ENCODE data around the gene MYO1A. TPM values are rescaled to one million over a fixed set of nuclear protein-coding genes. Genes with fewer than 3 reads are reported as not detected.
A peak's percentile ranks its signal among the peaks of the same experiment; 100 is the strongest.

Gene MYO1A
- polyA plus RNA-seq, 1 donor (not counting 4 experiments of a cell fraction or from before 2014, with no cell fraction given) = 0.01 TPM

DNA sequence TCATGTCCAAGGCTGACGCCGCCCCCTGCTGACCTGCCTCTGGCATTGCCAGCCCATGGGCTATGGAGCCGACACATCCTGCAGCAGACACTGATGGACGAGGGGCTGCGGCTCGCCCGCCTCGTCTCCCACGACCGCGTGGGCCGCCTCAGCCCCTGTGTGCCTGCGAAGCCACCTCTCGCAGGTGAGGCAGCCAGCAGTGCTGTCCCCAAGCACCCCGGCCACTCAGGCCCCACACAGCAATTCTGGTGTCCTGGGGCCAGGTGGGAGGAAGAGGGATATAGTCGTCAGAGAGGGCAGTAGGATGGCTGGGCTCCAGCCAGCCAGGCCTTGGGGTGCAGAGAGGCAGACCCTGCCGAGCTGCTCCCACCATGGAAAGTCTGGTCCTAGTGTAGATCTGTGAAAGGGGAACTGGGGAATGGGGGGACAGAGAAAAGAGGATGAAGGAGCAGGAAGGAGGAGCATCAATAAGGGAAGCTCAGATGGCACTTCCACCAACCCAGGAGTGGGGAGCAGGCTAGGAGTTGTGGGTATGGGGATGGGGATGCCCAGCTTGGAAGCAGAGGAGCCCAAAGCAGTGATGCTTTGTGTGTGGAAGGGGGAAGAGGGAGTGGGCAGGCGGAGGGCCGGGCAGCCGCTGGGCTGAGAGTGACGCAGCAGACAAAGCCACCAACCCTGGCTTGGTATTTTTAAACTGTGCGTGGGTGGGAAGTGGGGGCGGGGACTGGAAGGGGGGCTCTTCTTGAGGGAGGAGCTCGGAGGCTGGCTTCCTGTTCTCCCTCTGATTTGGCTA lies 43.7 kb upstream of the MYO1A start:
- no peaks in the 10 kb centered on the region for H3K27me3 ChIP-seq (ENCODE audit: control insufficient read depth, extremely low read depth, insufficient read depth, low read length)
- peaks cover 18% of the 10 kb centered on the region for H3K79me2 ChIP-seq (ENCODE audit: control insufficient read depth, insufficient read depth, low read length)
- TF ChIP-seq EZH2 (IDR thresholded peaks at IDR 0.05; ENCODE audit: low read length) = no peak
- TF ChIP-seq, protein P1, sequence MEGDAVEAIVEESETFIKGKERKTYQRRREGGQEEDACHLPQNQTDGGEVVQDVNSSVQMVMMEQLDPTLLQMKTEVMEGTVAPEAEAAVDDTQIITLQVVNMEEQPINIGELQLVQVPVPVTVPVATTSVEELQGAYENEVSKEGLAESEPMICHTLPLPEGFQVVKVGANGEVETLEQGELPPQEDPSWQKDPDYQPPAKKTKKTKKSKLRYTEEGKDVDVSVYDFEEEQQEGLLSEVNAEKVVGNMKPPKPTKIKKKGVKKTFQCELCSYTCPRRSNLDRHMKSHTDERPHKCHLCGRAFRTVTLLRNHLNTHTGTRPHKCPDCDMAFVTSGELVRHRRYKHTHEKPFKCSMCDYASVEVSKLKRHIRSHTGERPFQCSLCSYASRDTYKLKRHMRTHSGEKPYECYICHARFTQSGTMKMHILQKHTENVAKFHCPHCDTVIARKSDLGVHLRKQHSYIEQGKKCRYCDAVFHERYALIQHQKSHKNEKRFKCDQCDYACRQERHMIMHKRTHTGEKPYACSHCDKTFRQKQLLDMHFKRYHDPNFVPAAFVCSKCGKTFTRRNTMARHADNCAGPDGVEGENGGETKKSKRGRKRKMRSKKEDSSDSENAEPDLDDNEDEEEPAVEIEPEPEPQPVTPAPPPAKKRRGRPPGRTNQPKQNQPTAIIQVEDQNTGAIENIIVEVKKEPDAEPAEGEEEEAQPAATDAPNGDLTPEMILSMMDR (optimal IDR thresholded peaks at IDR 0.05 in 1 of 3, IDR thresholded peaks at IDR 0.05 in 1 of 3, conservative IDR thresholded peaks at IDR 0.05 in 1 of 3; ENCODE audit: extremely low read depth in 1 of 3, insufficient read depth in 2 of 3, low read length in 3 of 3) = peak in 2 of 3 experiments; percentile 39 to 67
- H3K36me3 ChIP-seq (ENCODE audit: control insufficient read depth in 2 of 2, extremely low read depth in 1 of 2, insufficient read depth in 2 of 2, low read length in 2 of 2) = peaks cover 16 to 34% of the 10 kb centered on the region in 2 experiments
- H3K4me1 ChIP-seq (ENCODE audit: control insufficient read depth, extremely low read depth, insufficient read depth, low read length) = peaks cover 41% of the 10 kb centered on the region
- H3K9me1 ChIP-seq (ENCODE audit: control insufficient read depth, extremely low read depth, insufficient read depth, low read length) = no peaks in the 10 kb centered on the region
- H4K20me1 ChIP-seq (ENCODE audit: control insufficient read depth, extremely low read depth, insufficient read depth, low read length) = peaks cover 4% of the 10 kb centered on the region
- peak overlapping the region; percentile 22 for H3K27ac ChIP-seq (ENCODE audit: control insufficient read depth, insufficient read depth, low read length)
- H3K9me3 ChIP-seq (ENCODE audit: control insufficient read depth, low read depth, low read length) = no peaks in the 10 kb centered on the region
- H2AFZ ChIP-seq (ENCODE audit: control insufficient read depth, low read length) = no peak overlapping the region
- H3K4me2 ChIP-seq (ENCODE audit: control insufficient read depth, extremely low read depth, insufficient read depth, low read depth, low read length) = no peak overlapping the region
- DNase-seq (ENCODE audit: low read depth, low spot score) (no peak), FAIRE-seq (peak; percentile 39)
- H3K9ac ChIP-seq (ENCODE audit: control insufficient read depth, extremely low read depth, insufficient read depth, low read length) = no peak overlapping the region
- dilution Hi-C loops (cut with MboI; ENCODE audit: extremely low pct_ligation_motif_present, low sequenced_read_pairs) = no loop called here
- no peak overlapping the region for H3K4me3 ChIP-seq (ENCODE audit: control insufficient read depth in 2 of 3, extremely low read depth in 1 of 3, insufficient read depth in 2 of 3, low read depth in 1 of 3, low read length in 3 of 3)

DNA sequence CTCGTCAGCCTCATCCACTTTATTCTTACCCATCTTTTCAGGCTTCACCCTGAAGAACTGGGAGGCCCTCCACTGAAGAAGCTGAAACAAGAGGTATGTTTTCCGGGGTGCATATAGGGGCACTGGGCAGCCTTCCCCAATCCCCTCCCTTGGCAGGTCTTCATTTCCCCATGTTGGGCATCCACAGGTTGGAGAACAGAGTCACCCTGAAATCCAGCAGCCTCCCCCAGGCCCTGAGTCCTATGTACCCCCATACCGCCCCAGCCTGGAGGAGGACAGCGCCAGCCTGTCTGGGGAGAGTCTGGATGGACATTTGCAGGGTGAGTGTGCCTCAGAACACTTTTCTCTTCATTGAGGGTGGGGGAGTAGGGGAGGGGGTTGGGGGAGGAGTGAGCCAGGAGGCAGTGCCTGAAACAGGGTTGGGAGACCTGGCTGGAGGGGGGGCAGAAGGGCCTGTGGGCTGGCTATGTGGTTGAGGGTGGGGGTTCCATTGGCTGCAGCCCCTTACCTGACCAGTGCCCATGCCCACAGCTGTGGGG lies 43.0 kb upstream of the MYO1A start:
- dilution Hi-C loops (cut with MboI; ENCODE audit: extremely low pct_ligation_motif_present, low sequenced_read_pairs) = no loop called here
- Histone ChIP-seq H3K4me2 (ENCODE audit: control insufficient read depth, extremely low read depth, insufficient read depth, low read depth, low read length) (no peak overlapping the region), H3K4me1 (ENCODE audit: control insufficient read depth, extremely low read depth, insufficient read depth, low read length) (peaks cover 48% of the 10 kb centered on the region), H3K9me1 (ENCODE audit: control insufficient read depth, extremely low read depth, insufficient read depth, low read length) (no peaks in the 10 kb centered on the region), H3K79me2 (ENCODE audit: control insufficient read depth, insufficient read depth, low read length) (peaks cover 18% of the 10 kb centered on the region), H4K20me1 (ENCODE audit: control insufficient read depth, extremely low read depth, insufficient read depth, low read length) (peaks cover 4% of the 10 kb centered on the region), H3K27me3 (ENCODE audit: control insufficient read depth, extremely low read depth, insufficient read depth, low read length) (no peaks in the 10 kb centered on the region), H3K36me3 (ENCODE audit: control insufficient read depth in 2 of 2, extremely low read depth in 1 of 2, insufficient read depth in 2 of 2, low read length in 2 of 2) (peaks cover 13 to 30% of the 10 kb centered on the region in 2 experiments), H3K9ac (ENCODE audit: control insufficient read depth, extremely low read depth, insufficient read depth, low read length) (no peak overlapping the region), H3K9me3 (ENCODE audit: control insufficient read depth, low read depth, low read length) (no peaks in the 10 kb centered on the region), H2AFZ (ENCODE audit: control insufficient read depth, low read length) (no peak overlapping the region), H3K27ac (ENCODE audit: control insufficient read depth, insufficient read depth, low read length) (no peak overlapping the region), H3K4me3 (ENCODE audit: control insufficient read depth in 2 of 3, extremely low read depth in 1 of 3, insufficient read depth in 2 of 3, low read depth in 1 of 3, low read length in 3 of 3) (no peak overlapping the region)
- DNase-seq (ENCODE audit: low read depth, low spot score) (no peak), FAIRE-seq (no peak)
- no peak for TF ChIP-seq EZH2 (IDR thresholded peaks at IDR 0.05; ENCODE audit: low read length)
- TF ChIP-seq, protein P1 (optimal IDR thresholded peaks at IDR 0.05 in 1 of 3, IDR thresholded peaks at IDR 0.05 in 1 of 3, conservative IDR thresholded peaks at IDR 0.05 in 1 of 3; ENCODE audit: extremely low read depth in 1 of 3, insufficient read depth in 2 of 3, low read length in 3 of 3) = no peak
